Subcutaneous adipose tissue (tissue), 4 donors: ENCODE data around the gene HPN. TPM values are rescaled to one million over a fixed set of nuclear protein-coding genes. Genes with fewer than 3 reads are reported as not detected.

Experiments used
- total RNA-seq, 4 donors: library from RNA; depleted of rRNA; stranded (reverse); fragments of >200 nt; gene quantifications; one replicate each; pipeline ENCODE4 v1.1.0, GENCODE V29; 2016
- TF ChIP-seq, protein P1 (sequence below): fragments of 450-650 bp; IDR thresholded peaks from one replicate; pipeline ENCODE4 v1.5.1; 2016; ENCODE audit warnings: low read depth, mild to moderate bottlenecking, control low read depth, antibody characterized with exemption, moderate library complexity

HPN gene
- total RNA-seq, 4 donors from 2014 or later = 0.17 to 3.8 (median 1.4) TPM

DNA sequence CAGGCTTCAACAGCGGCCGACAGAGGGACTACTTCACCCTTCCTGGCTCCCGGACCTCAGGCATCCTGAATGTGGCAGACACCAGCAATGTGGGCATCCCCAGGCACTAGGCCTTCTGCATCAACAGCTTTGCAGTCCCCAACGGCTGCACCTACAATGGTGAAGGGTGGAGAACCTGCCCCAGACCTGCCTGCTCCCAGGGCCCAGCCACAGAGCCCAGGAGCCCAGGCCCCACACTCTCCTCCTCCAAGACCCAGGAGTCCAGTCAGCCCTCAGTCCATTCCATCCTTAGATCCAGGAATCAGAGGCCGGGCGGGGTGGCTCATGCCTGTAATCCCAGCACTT lies 34.5 kb downstream of the HPN start:
- TF ChIP-seq, protein P1, sequence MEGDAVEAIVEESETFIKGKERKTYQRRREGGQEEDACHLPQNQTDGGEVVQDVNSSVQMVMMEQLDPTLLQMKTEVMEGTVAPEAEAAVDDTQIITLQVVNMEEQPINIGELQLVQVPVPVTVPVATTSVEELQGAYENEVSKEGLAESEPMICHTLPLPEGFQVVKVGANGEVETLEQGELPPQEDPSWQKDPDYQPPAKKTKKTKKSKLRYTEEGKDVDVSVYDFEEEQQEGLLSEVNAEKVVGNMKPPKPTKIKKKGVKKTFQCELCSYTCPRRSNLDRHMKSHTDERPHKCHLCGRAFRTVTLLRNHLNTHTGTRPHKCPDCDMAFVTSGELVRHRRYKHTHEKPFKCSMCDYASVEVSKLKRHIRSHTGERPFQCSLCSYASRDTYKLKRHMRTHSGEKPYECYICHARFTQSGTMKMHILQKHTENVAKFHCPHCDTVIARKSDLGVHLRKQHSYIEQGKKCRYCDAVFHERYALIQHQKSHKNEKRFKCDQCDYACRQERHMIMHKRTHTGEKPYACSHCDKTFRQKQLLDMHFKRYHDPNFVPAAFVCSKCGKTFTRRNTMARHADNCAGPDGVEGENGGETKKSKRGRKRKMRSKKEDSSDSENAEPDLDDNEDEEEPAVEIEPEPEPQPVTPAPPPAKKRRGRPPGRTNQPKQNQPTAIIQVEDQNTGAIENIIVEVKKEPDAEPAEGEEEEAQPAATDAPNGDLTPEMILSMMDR = no peak

DNA sequence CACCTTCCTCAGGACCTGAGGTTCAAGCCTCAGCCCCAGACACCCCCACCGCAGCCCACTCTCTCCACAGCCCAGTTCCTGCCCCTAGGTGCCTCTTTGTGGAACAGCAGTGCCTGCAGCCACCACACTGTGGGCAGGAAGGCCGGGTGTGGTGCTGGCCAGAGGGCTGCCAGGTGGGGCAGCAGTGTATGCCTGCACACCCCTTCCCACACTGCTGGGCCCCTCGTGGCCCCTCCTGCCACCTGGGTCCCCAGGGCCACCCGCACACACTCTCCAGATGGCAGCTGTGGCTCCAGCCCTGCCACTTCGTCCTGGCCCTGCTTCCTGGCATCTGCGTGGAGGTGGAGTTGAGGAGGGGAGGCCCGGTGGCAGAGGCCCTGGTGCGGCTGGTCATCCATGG lies 35.1 kb downstream of the HPN start:
- TF ChIP-seq, protein P1 = no peak

DNA sequence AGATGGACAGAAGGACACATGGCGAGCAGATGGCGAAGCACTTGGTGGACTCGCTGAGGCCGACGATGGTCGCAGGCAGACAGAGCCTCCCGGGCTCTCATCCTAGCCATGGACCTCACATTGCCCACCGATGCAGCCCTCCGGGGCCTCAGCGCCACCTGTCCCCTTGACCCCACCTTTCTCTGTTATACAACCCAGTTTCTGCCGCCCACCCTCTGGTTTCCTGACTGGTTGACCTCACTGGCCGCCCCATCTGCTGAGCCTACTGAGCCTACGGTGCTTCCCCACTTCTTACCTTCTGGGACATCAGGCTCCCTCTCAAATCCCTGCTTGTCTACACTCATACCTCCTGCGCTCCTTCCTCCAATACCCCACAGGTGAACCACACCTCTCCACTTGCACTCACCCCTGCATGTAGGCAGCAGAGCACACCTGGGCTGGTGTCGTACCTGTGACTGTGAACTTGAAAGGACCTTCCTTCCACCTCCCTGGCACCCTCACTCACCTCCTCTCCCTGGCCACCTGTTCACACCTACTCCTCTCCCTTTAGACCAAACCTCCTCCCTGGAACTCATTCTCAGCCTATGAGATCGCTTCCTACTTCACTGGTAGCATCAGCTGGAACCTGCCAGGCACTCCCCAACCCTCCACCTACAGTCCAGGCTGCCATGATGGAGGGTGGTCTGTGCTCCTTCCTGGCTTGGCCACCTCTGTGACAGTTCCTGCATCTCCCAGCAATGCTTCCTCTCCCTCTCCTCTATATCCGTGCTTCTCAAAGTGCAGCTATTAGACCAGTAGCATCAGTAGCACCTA lies 36.1 kb downstream of the HPN start:
- TF ChIP-seq, protein P1 = no peak

DNA sequence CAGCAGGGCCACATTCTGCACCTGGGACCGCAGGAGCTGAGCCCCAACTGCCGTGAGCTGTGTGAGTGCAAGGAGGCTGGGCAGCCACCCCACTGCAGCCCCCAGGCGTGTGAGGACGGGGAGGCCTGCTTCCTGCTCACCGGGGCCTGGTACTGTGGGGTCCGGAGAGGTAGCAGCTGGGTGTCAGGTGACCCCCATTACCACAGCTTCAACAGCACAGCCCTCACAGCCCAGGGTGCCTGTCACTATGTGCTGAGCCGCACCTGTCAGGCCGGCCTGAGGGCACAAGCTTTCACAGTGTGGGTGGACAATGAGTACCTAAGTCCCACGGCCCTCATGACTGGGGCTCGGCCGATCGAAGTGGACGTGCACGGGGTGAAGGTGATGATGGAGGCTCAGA lies 38.3 kb downstream of the HPN start:
- TF ChIP-seq, protein P1 = no peak

DNA sequence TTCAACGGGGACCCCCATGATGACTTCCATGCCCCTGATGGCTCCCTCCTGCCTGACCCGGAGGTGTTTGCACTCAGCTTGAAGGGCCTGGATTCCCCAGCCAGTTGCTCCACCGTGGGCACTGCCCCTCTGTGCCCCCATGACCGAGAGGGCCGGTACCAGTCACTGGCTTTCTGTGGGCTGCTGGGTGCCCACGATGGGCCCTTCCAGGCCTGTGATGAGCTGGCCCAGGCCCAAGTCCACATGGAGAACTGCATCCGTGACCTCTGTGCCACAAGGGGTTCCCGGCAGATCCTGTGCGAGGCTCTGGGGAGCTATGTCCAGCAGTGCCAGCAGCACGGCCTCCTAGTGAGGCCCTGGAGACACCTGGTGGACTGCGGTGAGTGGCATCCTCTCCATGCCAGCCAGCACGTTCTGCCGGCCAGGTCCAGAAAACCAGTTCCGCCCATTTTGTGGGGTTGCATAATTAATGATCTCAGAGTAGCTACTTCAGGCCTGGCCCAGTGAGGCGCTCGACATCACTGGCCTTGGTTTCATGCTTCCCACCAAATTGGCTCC lies 39.2 kb downstream of the HPN start:
- TF ChIP-seq, protein P1 = no peak

DNA sequence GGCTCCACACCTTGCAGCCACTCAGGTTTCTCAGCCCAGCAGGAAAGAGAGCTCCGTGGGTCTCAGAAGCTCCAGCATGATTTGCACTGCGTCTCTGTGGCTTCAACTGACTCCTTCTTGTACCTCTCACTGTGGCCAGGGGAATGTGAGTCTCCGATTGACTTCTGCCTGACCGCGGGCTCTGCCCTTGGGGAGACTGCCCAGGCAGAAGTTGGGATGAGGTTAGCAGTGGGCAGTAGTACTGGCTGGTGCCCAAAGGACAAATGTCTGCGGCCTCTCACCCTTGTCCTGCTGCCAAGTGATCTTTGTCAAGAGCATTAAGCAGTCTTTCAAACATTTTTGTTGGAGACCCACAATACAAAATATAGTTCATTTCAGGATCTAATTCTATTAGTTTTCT lies 39.7 kb downstream of the HPN start:
- TF ChIP-seq, protein P1 = no peak

DNA sequence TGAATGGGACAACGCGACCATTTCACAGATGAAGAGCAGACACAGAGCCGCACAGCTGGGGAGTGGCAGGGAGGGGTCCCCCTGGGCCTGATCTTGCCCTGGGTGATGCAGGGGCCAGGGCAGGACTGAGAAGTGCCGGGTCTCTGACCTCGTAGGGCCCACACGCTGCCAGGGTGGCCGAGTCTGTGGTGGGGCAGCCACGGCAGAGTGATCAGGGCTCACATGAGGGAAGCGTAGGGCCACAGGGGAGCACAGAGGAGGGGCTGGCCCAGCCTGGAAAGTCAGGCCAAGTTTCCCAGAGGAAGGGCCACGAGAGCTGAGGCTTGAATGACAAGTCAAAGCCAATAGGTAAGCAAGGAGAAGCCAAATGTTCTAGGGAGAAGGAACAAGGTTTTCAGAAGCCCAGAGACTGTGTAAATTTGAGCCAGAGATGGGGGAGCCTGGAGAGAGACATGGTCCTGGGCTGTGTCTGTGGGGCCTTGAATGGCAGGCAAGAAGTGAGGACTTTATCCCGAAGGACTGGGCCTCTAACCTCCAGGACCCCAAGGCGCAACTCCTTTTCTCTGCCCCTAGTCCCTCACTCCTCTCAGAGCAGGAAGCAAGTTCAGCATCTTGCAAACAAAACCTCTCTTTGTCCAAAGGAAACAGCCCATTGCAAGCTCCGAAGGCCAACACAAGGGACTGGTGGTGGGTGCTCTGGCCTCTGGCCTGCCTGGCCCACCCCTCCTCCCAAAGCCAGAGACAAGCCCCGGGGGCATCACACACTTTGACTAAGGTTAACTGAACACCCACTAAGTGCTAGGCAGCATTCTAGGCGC lies 42.4 kb downstream of the HPN start:
- TF ChIP-seq, protein P1 = no peak
